Uterus (tissue), 4 donors: ENCODE measurements around the gene EGR1. TPM values are rescaled to one million over a fixed set of nuclear protein-coding genes. Genes with fewer than 3 reads are reported as not detected.

Source experiments
- DNase-seq, 2 donors: peaks; one replicate each; pipeline ENCODE4 v3.0.0-alpha.2; 2019 to 2020
- H3K27ac ChIP-seq, 2 donors: fragments of 200-600 bp; sonication (generic); 1 replicate in 1 of 2; 2 replicates in 1 of 2; pipeline ENCODE4 v1.5.1; 2016 to 2018
- H3K27me3 ChIP-seq, 2 donors: fragments of 200-600 bp; sonication (generic); one replicate each; pipeline ENCODE4 v1.5.1; 2018 to 2019; ENCODE audit warnings: control low read depth in 1 of 2
- H3K36me3 ChIP-seq, 2 donors: fragments of 200-600 bp; sonication (generic); one replicate each; pipeline ENCODE4 v1.5.1; 2019; ENCODE audit warnings: control low read depth in 1 of 2
- H3K4me1 ChIP-seq, 2 donors: fragments of 200-600 bp; sonication (generic); one replicate each; pipeline ENCODE4 v1.5.1; 2018 to 2019; ENCODE audit warnings: control low read depth in 1 of 2
- H3K4me3 ChIP-seq, 2 donors: fragments of 200-600 bp; sonication (generic); 1 replicate in 1 of 2; 2 replicates in 1 of 2; pipeline ENCODE4 v1.5.1; 2018 to 2019; ENCODE audit warnings: mild to moderate bottlenecking in 1 of 2
- H3K9me3 ChIP-seq, 2 donors: fragments of 200-600 bp; sonication (generic); one replicate each; pipeline ENCODE4 v1.5.1; 2019; ENCODE audit warnings: control low read depth in 1 of 2
- CTCF ChIP-seq, 4 experiments: fragments of 200-600 bp in 2 of 4; fragments of 450-650 bp in 2 of 4; sonication (generic) in 2 of 4; IDR thresholded peaks; one replicate each; pipeline ENCODE4 v1.5.1; 2016 to 2019; ENCODE audit warnings: antibody characterized with exemption in 4 of 4, mild to moderate bottlenecking in 2 of 4, moderate library complexity in 1 of 4
- POLR2A ChIP-seq, 2 donors: fragments of 450-650 bp; IDR thresholded peaks; one replicate each; pipeline ENCODE4 v1.6.1; 2016; ENCODE audit warnings: antibody characterized with exemption in 2 of 2, mild to moderate bottlenecking in 1 of 2, moderate library complexity in 1 of 2
- intact Hi-C: fragments of 100-400 bp; cut with DNase I; formaldehyde crosslinking; loops from one replicate; pipeline ENCODE4 v1.15.1; 2023; ENCODE audit warnings: low total_unique reads
- total RNA-seq, 4 donors: library from RNA; depleted of rRNA in 3 of 4; stranded (reverse); fragments of >200 nt in 3 of 4; gene quantifications; one replicate each; pipeline versions ENCODE4 v1.1.0 to v1.2.4, GENCODE V29; 2014 to 2023
- donor health status: DM: yes; HTN: yes; CAD: no.

Gene EGR1
- total RNA-seq, 4 donors from 2014 or later: 2.6 to 123 (median 35.2) TPM

GRCh38 chr5:138438724-138439476, 26.4 kb upstream of the EGR1 start, which contains the start of gene REEP2:
TSS of gene REEP2 (plus strand) at chr5:138439057. CDS start at chr5:138439209, 152 bp downstream.
- DNase-seq: peak in 1 of 2 donors; percentile 49
- Histone ChIP-seq H3K36me3 (no peaks in the 10 kb centered on the region), H3K27me3 (no peaks in the 10 kb centered on the region), H3K27ac (peak within 1 kb of the TSS; percentile 61 to 67), H3K4me3 (peak within 1 kb of the TSS; percentile 25 to 40), H3K4me1 (peaks cover 0 to 3% of the 10 kb centered on the region in 2 donors), H3K9me3 (no peaks in the 10 kb centered on the region)
- TF ChIP-seq POLR2A (IDR thresholded peaks at IDR 0.05) (peak in 1 of 2 donors; percentile 9), CTCF (IDR thresholded peaks at IDR 0.05) (peak in 2 of 4 experiments; percentile 18 to 25)
- intact Hi-C loops: no loop called here

- H3K27me3 ChIP-seq: no peaks in the 10 kb centered on the region
- H3K4me1 ChIP-seq: peaks cover 0 to 3% of the 10 kb centered on the region in 2 donors
- no peaks in the 10 kb centered on the region for H3K9me3 ChIP-seq
- no peaks in the 10 kb centered on the region for H3K36me3 ChIP-seq
- peak overlapping the region; percentile 25 to 40 for H3K4me3 ChIP-seq
- TF ChIP-seq POLR2A (IDR thresholded peaks at IDR 0.05): no peak
- TF ChIP-seq CTCF (IDR thresholded peaks at IDR 0.05): no peak
- intact Hi-C loops: no loop called here
- no peak for DNase-seq
- peak overlapping the region; percentile 61 to 67 for H3K27ac ChIP-seq
Measured at GRCh38 chr5:138439477-138440158, 25.7 kb upstream of the EGR1 start.

- TF ChIP-seq POLR2A (IDR thresholded peaks at IDR 0.05) (no peak), CTCF (IDR thresholded peaks at IDR 0.05) (no peak)
- Histone ChIP-seq H3K9me3 (no peaks in the 10 kb centered on the region), H3K4me3 (no peak overlapping the region), H3K27me3 (no peaks in the 10 kb centered on the region), H3K27ac (peak overlapping the region in 1 of 2 donors; percentile 67), H3K36me3 (no peaks in the 10 kb centered on the region), H3K4me1 (peaks cover 0 to 3% of the 10 kb centered on the region in 2 donors)
- DNase-seq: no peak
- intact Hi-C loops: no loop called here
Measured at GRCh38 chr5:138440159-138441073, 24.9 kb upstream of the EGR1 start.

GRCh38 chr5:138441221-138441620, 24.1 kb upstream of the EGR1 start:
- Histone ChIP-seq H3K4me3 (no peak overlapping the region), H3K9me3 (no peaks in the 10 kb centered on the region), H3K27me3 (no peaks in the 10 kb centered on the region), H3K36me3 (no peaks in the 10 kb centered on the region), H3K27ac (no peak overlapping the region), H3K4me1 (peaks cover 0 to 3% of the 10 kb centered on the region in 2 donors)
- TF ChIP-seq POLR2A (IDR thresholded peaks at IDR 0.05): no peak
- TF ChIP-seq CTCF (IDR thresholded peaks at IDR 0.05): no peak
- no peak for DNase-seq
- intact Hi-C loops: no loop called here
